NCI-H82 treated with DMSO at 0.1 percent for 48 hours (cell line): ENCODE results near the gene HNRNPLL.
"Not testable (repeated sequence)": the region's sequence is repeated elsewhere in the genome, so short reads cannot be mapped to it uniquely, and the experiment has no call there.

Source experiments
- DNase-seq: peaks from one replicate; lab custom pipeline; 2025; ENCODE audit not compliant: unreplicated experiment; lab: John Stamatoyannopoulos, UW

Gene HNRNPLL

GRCh38 chr2:38557217-38557616, 45.5 kb downstream of the HNRNPLL start:
- no peak for DNase-seq

GRCh38 chr2:38556006-38556801, 46.5 kb downstream of the HNRNPLL start:
- DNase-seq = no peak

- no peak for DNase-seq
These were observed 47.6 kb downstream of the HNRNPLL start for GRCh38 chr2:38554973-38555595.

- no peak for DNase-seq
These were observed 49.2 kb downstream of the HNRNPLL start for GRCh38 chr2:38553554-38553953.

GRCh38 chr2:38552259-38552658, 50.5 kb downstream of the HNRNPLL start:
- no peak for DNase-seq

GRCh38 chr2:38551746-38552145, 51.0 kb downstream of the HNRNPLL start:
- DNase-seq = no peak

GRCh38 chr2:38551171-38551570, 51.6 kb downstream of the HNRNPLL start:
- no peak for DNase-seq

- no peak for DNase-seq
These were observed 52.9 kb downstream of the HNRNPLL start for GRCh38 chr2:38549851-38550250.

GRCh38 chr2:38549071-38549704, 53.5 kb downstream of the HNRNPLL start:
- DNase-seq = peak; percentile 90

GRCh38 chr2:38547791-38548190, 54.9 kb downstream of the HNRNPLL start:
- no peak for DNase-seq

GRCh38 chr2:38546585-38546984, 56.1 kb downstream of the HNRNPLL start:
- DNase-seq = no peak

GRCh38 chr2:38546064-38546463, 56.7 kb downstream of the HNRNPLL start:
- no peak for DNase-seq

- not testable (repeated sequence) for DNase-seq
These were observed 60.5 kb downstream of the HNRNPLL start for GRCh38 chr2:38542248-38542631.

- no peak for DNase-seq
These were observed 62.0 kb downstream of the HNRNPLL start for GRCh38 chr2:38540580-38541286.

GRCh38 chr2:38539086-38539485, 63.6 kb downstream of the HNRNPLL start:
- no peak for DNase-seq

GRCh38 chr2:38537937-38538525, 64.7 kb downstream of the HNRNPLL start:
- DNase-seq = no peak

GRCh38 chr2:38537296-38537695, 65.4 kb downstream of the HNRNPLL start:
- not testable (repeated sequence) for DNase-seq

- DNase-seq = no peak
These were observed 66.8 kb downstream of the HNRNPLL start for GRCh38 chr2:38535744-38536506.

GRCh38 chr2:38535404-38535743, 67.4 kb downstream of the HNRNPLL start:
- DNase-seq = no peak

- DNase-seq = no peak
These were observed 67.9 kb downstream of the HNRNPLL start for GRCh38 chr2:38534746-38535403.
